Measurements from ENCODE around the gene CWC25. TPM values are rescaled to one million over a fixed set of nuclear protein-coding genes. Genes with fewer than 3 reads are reported as not detected.
A peak's percentile ranks its signal among the peaks of the same experiment; 100 is the strongest.

CWC25 gene
- total and polyA plus RNA-seq, 9 of the 15 experiments (the other 6 are each of a cell fraction or from before 2014, with no cell fraction given) = 16.5 to 27.4 (median 23.0) TPM

DNA sequence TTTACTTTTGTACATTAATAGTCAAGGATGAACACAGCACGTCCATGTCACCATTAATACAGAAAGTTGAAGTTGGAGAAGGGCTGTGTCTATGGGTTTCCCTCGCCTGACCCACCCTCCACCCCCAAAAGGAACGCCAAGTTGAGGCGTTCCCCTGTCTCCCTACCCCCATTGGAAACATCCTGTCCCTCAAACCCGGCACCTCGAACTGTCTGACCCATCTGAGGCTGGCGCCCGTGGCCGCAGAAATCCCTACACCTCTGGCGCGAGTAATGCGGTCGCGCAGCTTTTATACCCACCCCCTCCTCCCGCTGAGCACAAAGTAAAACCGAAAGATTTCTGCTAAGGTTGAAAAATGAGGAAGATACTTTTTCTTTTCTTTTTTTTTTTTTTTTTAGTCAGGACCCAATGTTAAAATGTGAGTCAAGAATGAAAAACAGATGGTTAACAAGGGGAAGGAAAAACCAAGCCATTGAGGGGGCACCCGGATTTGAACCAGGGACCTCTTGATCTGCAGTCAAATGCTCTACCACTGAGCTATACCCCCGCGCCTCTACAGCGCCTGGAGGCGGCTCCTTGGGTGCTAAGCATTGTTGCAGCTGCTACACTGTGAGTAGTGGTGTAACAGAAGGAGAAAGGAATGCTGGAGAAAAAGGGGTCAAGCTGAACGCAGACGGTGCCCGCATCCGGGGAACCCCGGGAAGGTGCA, 43.9 kb upstream of the CWC25 start (continued):
- TF ChIP-seq, protein P1, sequence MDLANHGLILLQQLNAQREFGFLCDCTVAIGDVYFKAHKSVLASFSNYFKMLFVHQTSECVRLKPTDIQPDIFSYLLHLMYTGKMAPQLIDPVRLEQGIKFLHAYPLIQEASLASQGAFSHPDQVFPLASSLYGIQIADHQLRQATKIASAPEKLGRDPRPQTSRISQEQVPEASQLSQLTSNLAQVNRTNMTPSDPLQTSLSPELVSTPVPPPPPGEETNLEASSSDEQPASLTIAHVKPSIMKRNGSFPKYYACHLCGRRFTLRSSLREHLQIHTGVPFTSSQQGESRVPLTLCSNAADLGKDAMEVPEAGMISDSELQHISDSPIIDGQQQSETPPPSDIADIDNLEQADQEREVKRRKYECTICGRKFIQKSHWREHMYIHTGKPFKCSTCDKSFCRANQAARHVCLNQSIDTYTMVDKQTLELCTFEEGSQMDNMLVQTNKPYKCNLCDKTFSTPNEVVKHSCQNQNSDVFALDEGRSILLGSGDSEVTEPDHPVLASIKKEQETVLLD (IDR thresholded peaks at IDR 0.05) = peak; percentile 55; the same call in 1 of the 2 replicates
- TF ChIP-seq FOSL1 (tag; conservative IDR thresholded peaks at IDR 0.05) (peak; percentile 54; the same call in 1 of the 2 replicates), CXXC5 (CRISPR knock-in tag; IDR thresholded peaks at IDR 0.05) (peak; percentile 54), KLF1 (tag; IDR thresholded peaks at IDR 0.05) (0 out of 2 replicates have a peak, but pooled peaks have one; percentile 54), ZNF41 (CRISPR knock-in tag; conservative IDR thresholded peaks at IDR 0.05) (no peak), XRCC3 (IDR thresholded peaks at IDR 0.05) (no peak), ZNF561 (CRISPR knock-in tag; conservative IDR thresholded peaks at IDR 0.05) (no peak), SPI1 (IDR thresholded peaks at IDR 0.05; ENCODE audit: borderline replicate concordance, low read depth, low read length) (no peak), MAFF (IDR thresholded peaks at IDR 0.05; ENCODE audit: low read length) (no peak), MIER1 (IDR thresholded peaks at IDR 0.05; ENCODE audit: low read depth) (0 out of 2 replicates have a peak, but pooled peaks have one; percentile 22), JUNB (CRISPR knock-in tag; conservative IDR thresholded peaks at IDR 0.05) (0 out of 2 replicates have a peak, but pooled peaks have one; percentile 19), EHMT2 (IDR thresholded peaks at IDR 0.05) (no peak), ZC3H8 (IDR thresholded peaks at IDR 0.05) (no peak), ZC3H11A (IDR thresholded peaks at IDR 0.05; ENCODE audit: low read depth, low read length) (0 out of 2 replicates have a peak, but pooled peaks have one; percentile 9), HSF4 (CRISPR knock-in tag; IDR thresholded peaks at IDR 0.05; ENCODE audit: borderline replicate concordance) (no peak), ZNF124 (CRISPR knock-in tag; IDR thresholded peaks at IDR 0.05) (no peak), HIVEP1 (CRISPR knock-in tag; IDR thresholded peaks at IDR 0.05) (0 out of 2 replicates have a peak, but pooled peaks have one; percentile 29), BDP1 (IDR thresholded peaks at IDR 0.05; ENCODE audit: insufficient read depth, insufficient read length) (peak; percentile 74), DMBX1 (CRISPR knock-in tag; IDR thresholded peaks at IDR 0.05; ENCODE audit: borderline replicate concordance) (peak; percentile 58; the same call in 1 of the 2 replicates), NRF1 (conservative IDR thresholded peaks at IDR 0.05 in 1 of 2, IDR thresholded peaks at IDR 0.05 in 1 of 2) (peak; percentile 54 to 61; a peak in 3 of 4 replicates), ATF7 (IDR thresholded peaks at IDR 0.05) (peak; percentile 56)
- TF ChIP-seq, protein P2, sequence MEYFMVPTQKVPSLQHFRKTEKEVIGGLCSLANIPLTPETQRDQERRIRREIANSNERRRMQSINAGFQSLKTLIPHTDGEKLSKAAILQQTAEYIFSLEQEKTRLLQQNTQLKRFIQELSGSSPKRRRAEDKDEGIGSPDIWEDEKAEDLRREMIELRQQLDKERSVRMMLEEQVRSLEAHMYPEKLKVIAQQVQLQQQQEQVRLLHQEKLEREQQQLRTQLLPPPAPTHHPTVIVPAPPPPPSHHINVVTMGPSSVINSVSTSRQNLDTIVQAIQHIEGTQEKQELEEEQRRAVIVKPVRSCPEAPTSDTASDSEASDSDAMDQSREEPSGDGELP (CRISPR knock-in tag; IDR thresholded peaks at IDR 0.05; ENCODE audit: borderline replicate concordance) = peak; percentile 64; the same call in 1 of the 2 replicates
- TF ChIP-seq, protein P3, sequence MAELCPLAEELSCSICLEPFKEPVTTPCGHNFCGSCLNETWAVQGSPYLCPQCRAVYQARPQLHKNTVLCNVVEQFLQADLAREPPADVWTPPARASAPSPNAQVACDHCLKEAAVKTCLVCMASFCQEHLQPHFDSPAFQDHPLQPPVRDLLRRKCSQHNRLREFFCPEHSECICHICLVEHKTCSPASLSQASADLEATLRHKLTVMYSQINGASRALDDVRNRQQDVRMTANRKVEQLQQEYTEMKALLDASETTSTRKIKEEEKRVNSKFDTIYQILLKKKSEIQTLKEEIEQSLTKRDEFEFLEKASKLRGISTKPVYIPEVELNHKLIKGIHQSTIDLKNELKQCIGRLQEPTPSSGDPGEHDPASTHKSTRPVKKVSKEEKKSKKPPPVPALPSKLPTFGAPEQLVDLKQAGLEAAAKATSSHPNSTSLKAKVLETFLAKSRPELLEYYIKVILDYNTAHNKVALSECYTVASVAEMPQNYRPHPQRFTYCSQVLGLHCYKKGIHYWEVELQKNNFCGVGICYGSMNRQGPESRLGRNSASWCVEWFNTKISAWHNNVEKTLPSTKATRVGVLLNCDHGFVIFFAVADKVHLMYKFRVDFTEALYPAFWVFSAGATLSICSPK (IDR thresholded peaks at IDR 0.05; ENCODE audit: borderline replicate concordance) = peak; percentile 31; the same call in 1 of the 2 replicates
- TF ChIP-seq, protein P4, sequence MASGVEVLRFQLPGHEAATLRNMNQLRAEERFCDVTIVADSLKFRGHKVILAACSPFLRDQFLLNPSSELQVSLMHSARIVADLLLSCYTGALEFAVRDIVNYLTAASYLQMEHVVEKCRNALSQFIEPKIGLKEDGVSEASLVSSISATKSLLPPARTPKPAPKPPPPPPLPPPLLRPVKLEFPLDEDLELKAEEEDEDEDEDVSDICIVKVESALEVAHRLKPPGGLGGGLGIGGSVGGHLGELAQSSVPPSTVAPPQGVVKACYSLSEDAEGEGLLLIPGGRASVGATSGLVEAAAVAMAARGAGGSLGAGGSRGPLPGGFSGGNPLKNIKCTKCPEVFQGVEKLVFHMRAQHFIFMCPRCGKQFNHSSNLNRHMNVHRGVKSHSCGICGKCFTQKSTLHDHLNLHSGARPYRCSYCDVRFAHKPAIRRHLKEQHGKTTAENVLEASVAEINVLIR (CRISPR knock-in tag; IDR thresholded peaks at IDR 0.05) = no peak

All from K562 (cell line).